Measurements from ENCODE around the gene INHA. TPM values are rescaled to one million over a fixed set of nuclear protein-coding genes. Genes with fewer than 3 reads are reported as not detected.

INHA gene
- total RNA-seq, 1 donor from 2014 or later: not detected

- no peak for DNase-seq (ENCODE audit: low read depth in 2 of 2)
Observed at GRCh38 chr2:219557791-219558785, 14.0 kb upstream of the INHA start.

- no peak for DNase-seq (ENCODE audit: low read depth in 2 of 2)
Observed at GRCh38 chr2:219559156-219559915, 12.8 kb upstream of the INHA start.

- DNase-seq (ENCODE audit: low read depth in 2 of 2): no peak
Observed at GRCh38 chr2:219560037-219560892, 11.8 kb upstream of the INHA start.

- no peak for DNase-seq (ENCODE audit: low read depth in 2 of 2)
Observed at GRCh38 chr2:219560893-219561178, 11.3 kb upstream of the INHA start.

GRCh38 chr2:219561179-219562048, 10.7 kb upstream of the INHA start:
- DNase-seq (ENCODE audit: low read depth in 2 of 2): no peak

GRCh38 chr2:219562049-219563020, 9.8 kb upstream of the INHA start:
- DNase-seq (ENCODE audit: low read depth in 2 of 2): no peak

- DNase-seq (ENCODE audit: low read depth in 2 of 2): no peak
Observed at GRCh38 chr2:219563271-219563928, 8.7 kb upstream of the INHA start.

- DNase-seq (ENCODE audit: low read depth in 2 of 2): no peak
Observed at GRCh38 chr2:219565130-219566080, 6.7 kb upstream of the INHA start.

- no peak for DNase-seq (ENCODE audit: low read depth in 2 of 2)
Observed at GRCh38 chr2:219566640-219567039, 5.5 kb upstream of the INHA start.

GRCh38 chr2:219567131-219567530, 5.0 kb upstream of the INHA start:
- DNase-seq (ENCODE audit: low read depth in 2 of 2): no peak

- DNase-seq (ENCODE audit: low read depth in 2 of 2): no peak
Observed at GRCh38 chr2:219567791-219568361, 4.2 kb upstream of the INHA start.

GRCh38 chr2:219569041-219569440, 3.1 kb upstream of the INHA start:
- no peak for DNase-seq (ENCODE audit: low read depth in 2 of 2)

- no peak for DNase-seq (ENCODE audit: low read depth in 2 of 2)
Observed at GRCh38 chr2:219569635-219570034, 2.5 kb upstream of the INHA start.

GRCh38 chr2:219570194-219570923, 1.8 kb upstream of the INHA start:
- DNase-seq (ENCODE audit: low read depth in 2 of 2): peak in 1 of 2 donors; percentile 36

GRCh38 chr2:219570924-219571310, 1.2 kb upstream of the INHA start:
- peak in 1 of 2 donors; percentile 29 for DNase-seq (ENCODE audit: low read depth in 2 of 2)

- peak; percentile 33 to 60 for DNase-seq (ENCODE audit: low read depth in 2 of 2)
Observed at GRCh38 chr2:219571311-219572236, 536 bp upstream of the INHA start, which contains the start of gene OBSL1. TSS of gene OBSL1 (minus strand) at chr2:219571539. CDS start at chr2:219571232, 307 bp downstream.

All from dermis microvascular lymphatic vessel endothelial cell (primary cell).